Dermis blood vessel endothelial cell (primary cell): Measurements from ENCODE around the gene CYP1A2. TPM values are rescaled to one million over a fixed set of nuclear protein-coding genes. Genes with fewer than 3 reads are reported as not detected.
"Not testable (repeated sequence)": the region's sequence is repeated elsewhere in the genome, so short reads cannot be mapped to it uniquely, and the experiment has no call there.

Source experiments
- DNase-seq: peaks from one replicate; pipeline ENCODE4 v3.0.0; 2010
- total RNA-seq: library from RNA; depleted of rRNA; stranded (reverse); fragments of >200 nt; gene quantifications from 2 replicates; pipeline ENCODE4 v1.2.3, GENCODE V29; 2014

Gene CYP1A2
- not detected in 2 replicates for total RNA-seq

GRCh38 chr15:74748322-74748946 is at the start of gene CYP1A2:
Gene CYP1A2, plus strand, starts transcription at chr15:74748845. Its CDS starts 894 bp downstream, at chr15:74749739.
- no peak for DNase-seq

GRCh38 chr15:74709011-74709410 is 39.6 kb upstream of the CYP1A2 start:
- no peak for DNase-seq

GRCh38 chr15:74709892-74710291 is 38.8 kb upstream of the CYP1A2 start:
- no peak for DNase-seq

- DNase-seq: no peak
Observed at GRCh38 chr15:74710319-74711094, 38.1 kb upstream of the CYP1A2 start.

- no peak for DNase-seq
Observed at GRCh38 chr15:74712311-74712710, 36.3 kb upstream of the CYP1A2 start.

GRCh38 chr15:74716651-74717050 is 32.0 kb upstream of the CYP1A2 start:
- no peak for DNase-seq

- no peak for DNase-seq
Observed at GRCh38 chr15:74722591-74722990, 26.1 kb upstream of the CYP1A2 start.

- DNase-seq: no peak
Observed at GRCh38 chr15:74723187-74723586, 25.5 kb upstream of the CYP1A2 start.

GRCh38 chr15:74723754-74724334 is 24.8 kb upstream of the CYP1A2 start:
- DNase-seq: peak; percentile 80

- DNase-seq: peak; percentile 7
Observed at GRCh38 chr15:74724570-74725224, 23.9 kb upstream of the CYP1A2 start.

- DNase-seq: peak; percentile 43
Observed at GRCh38 chr15:74725225-74725774, 23.3 kb upstream of the CYP1A2 start, which contains the start of gene CYP1A1. Gene CYP1A1, minus strand, starts transcription at chr15:74725528. Its CDS starts 2,431 bp downstream, at chr15:74723097.

- peak; percentile 44 for DNase-seq
Observed at GRCh38 chr15:74725845-74726773, 22.5 kb upstream of the CYP1A2 start.

- DNase-seq: no peak
Observed at GRCh38 chr15:74726774-74727164, 21.9 kb upstream of the CYP1A2 start.

GRCh38 chr15:74727727-74728126 is 20.9 kb upstream of the CYP1A2 start:
- no peak for DNase-seq

- not testable (repeated sequence) for DNase-seq
Observed at GRCh38 chr15:74728699-74729098, 19.9 kb upstream of the CYP1A2 start.

GRCh38 chr15:74729372-74729771 is 19.3 kb upstream of the CYP1A2 start:
- not testable (repeated sequence) for DNase-seq

GRCh38 chr15:74730619-74731316 is 17.9 kb upstream of the CYP1A2 start:
- DNase-seq: peak; percentile 24

GRCh38 chr15:74732846-74733245 is 15.8 kb upstream of the CYP1A2 start:
- no peak for DNase-seq

GRCh38 chr15:74733269-74733668 is 15.4 kb upstream of the CYP1A2 start:
- DNase-seq: no peak

GRCh38 chr15:74735305-74735704 is 13.3 kb upstream of the CYP1A2 start:
- no peak for DNase-seq

- not testable (repeated sequence) for DNase-seq
Observed at GRCh38 chr15:74738239-74738638, 10.4 kb upstream of the CYP1A2 start.
